Adrenal gland (tissue), 12 donors: ENCODE measurements around the gene SARS1. TPM values are rescaled to one million over a fixed set of nuclear protein-coding genes. Genes with fewer than 3 reads are reported as not detected.

Experiments used
- DNase-seq, 7 donors: peaks; one replicate each; pipeline ENCODE4 v3.0.0-alpha.2; 2019 to 2020
- H3K27ac ChIP-seq, 5 donors: fragments of 200-600 bp; sonication (generic) in 4 of 5; 1 replicate in 3 of 5; 2 replicates in 2 of 5; pipeline versions ENCODE4 v1.5.1 to v1.8.0; 2016 to 2020; ENCODE audit warnings: mild to moderate bottlenecking in 1 of 5
- H3K27me3 ChIP-seq: fragments of 200-600 bp; 2 replicates; pipeline ENCODE4 v1.8.0; 2021
- H3K36me3 ChIP-seq, 2 donors: fragments of 200-600 bp; replicated peaks in 1 of 2; 1 replicate in 1 of 2; 2 replicates in 1 of 2; pipeline versions ENCODE4 v1.5.1 to v1.8.0; 2018 to 2022
- H3K4me1 ChIP-seq, 2 donors: fragments of 200-600 bp; replicated peaks in 1 of 2; 1 replicate in 1 of 2; 2 replicates in 1 of 2; pipeline versions ENCODE4 v1.5.1 to v1.8.0; 2018 to 2021
- H3K4me3 ChIP-seq, 4 donors: fragments of 200-600 bp; sonication (generic) in 3 of 4; one replicate each; pipeline ENCODE4 v1.5.1; 2016 to 2018
- H3K9me3 ChIP-seq, 3 donors: fragments of 200-600 bp; sonication (generic) in 1 of 3; replicated peaks in 1 of 3; 1 replicate in 2 of 3; 2 replicates in 1 of 3; pipeline versions ENCODE4 v1.5.1 to v1.8.0; 2016 to 2021
- POLR2A ChIP-seq, 2 donors: fragments of 450-650 bp; IDR thresholded peaks; one replicate each; pipeline ENCODE4 v1.6.1; 2017; ENCODE audit warnings: antibody characterized with exemption in 2 of 2, mild to moderate bottlenecking in 2 of 2, moderate library complexity in 1 of 2
- WGBS, 4 donors: extraction: QIAGEN DNeasy Blood & Tissue Kit in 2 of 4; methylation state at CpG; one replicate each; pipeline versions ENCODE4 v1.1.5 to v1.1.7; 2013 to 2017; 5-methylcytosine and 5-hydroxymethylcytosine counted together
- intact Hi-C, 2 donors: fragments of 100-400 bp; cut with DNase I; formaldehyde crosslinking; loops; one replicate each; pipeline versions ENCODE4 v1.14.1 to v1.15.0; 2022 to 2023
- polyA plus RNA-seq, 3 donors: library from polyadenylated mRNA; stranded (reverse); fragments of 200-250 nt in 2 of 3; fragments of 350-450 nt in 1 of 3; fragmentation: Illumina TruSeq in 1 of 3; extraction: RNeasy Lipid Tissue Mini Kit (QIAGEN cat#74804) in 1 of 3; gene quantifications; one replicate each; pipeline ENCODE4 v1.2.3, GENCODE V29; 2013 to 2014
- total RNA-seq, 9 donors: library from RNA; depleted of rRNA in 4 of 9; stranded (reverse); fragments of >200 nt in 4 of 9; fragments of 120-200 nt in 1 of 9; fragmentation: NEBNext Ultra II Directional in 1 of 9; extraction: Animal tissue kit (Norgen Biotek cat#: 25700) in 1 of 9; gene quantifications; one replicate each; pipeline versions ENCODE4 v1.1.0 to v1.2.4, GENCODE V29; 2013 to 2023
- TF ChIP-seq, protein P1 (sequence below), 6 experiments: fragments of 450-650 bp in 4 of 6; fragments of 200-600 bp in 2 of 6; sonication (generic) in 1 of 6; IDR thresholded peaks; 1 replicate in 5 of 6; 2 replicates in 1 of 6; pipeline versions ENCODE4 v1.5.1 to v1.8.0; 2016 to 2021; ENCODE audit warnings: antibody characterized with exemption in 6 of 6, mild to moderate bottlenecking in 2 of 6, moderate library complexity in 1 of 6
- donor health status: healthy with polysubstance abuse.
- donor health status: Bipolar disorder and iron deficiency.
- donor health status: DM: yes; HTN: yes; CAD: no.
- donor health status: DM: no; HTN: no; CAD: no.
- donor health status: DM: no; HTN: no; CAD: no.
- donor health status: DM: yes; HTN: yes; CAD: no.

The SARS1 gene
- total and polyA plus RNA-seq, 12 donors = 64.3 to 216 (median 152) TPM

GRCh38 chr1:109259674-109260557, 46.2 kb downstream of the SARS1 start:
- no peaks in the 10 kb centered on the region for H3K9me3 ChIP-seq
- H3K27ac ChIP-seq = no peak overlapping the region
- no peak for DNase-seq
- peaks cover 0 to 3% of the 10 kb centered on the region in 2 donors for H3K4me1 ChIP-seq
- WGBS, 4 donors = 73 to 92% (median 80%) methylated on average over 6 to 7 of the region's 7 CpGs
- no peaks in the 10 kb centered on the region for H3K36me3 ChIP-seq
- intact Hi-C loops = loop anchor here (5.0 kb wide), 2 partner anchors 137 to 142 kb away; partner anchors contain the start of gene SORT1 (in 1 of the 2)
- no peak overlapping the region for H3K4me3 ChIP-seq
- H3K27me3 ChIP-seq = no peaks in the 10 kb centered on the region
- TF ChIP-seq, protein P1, sequence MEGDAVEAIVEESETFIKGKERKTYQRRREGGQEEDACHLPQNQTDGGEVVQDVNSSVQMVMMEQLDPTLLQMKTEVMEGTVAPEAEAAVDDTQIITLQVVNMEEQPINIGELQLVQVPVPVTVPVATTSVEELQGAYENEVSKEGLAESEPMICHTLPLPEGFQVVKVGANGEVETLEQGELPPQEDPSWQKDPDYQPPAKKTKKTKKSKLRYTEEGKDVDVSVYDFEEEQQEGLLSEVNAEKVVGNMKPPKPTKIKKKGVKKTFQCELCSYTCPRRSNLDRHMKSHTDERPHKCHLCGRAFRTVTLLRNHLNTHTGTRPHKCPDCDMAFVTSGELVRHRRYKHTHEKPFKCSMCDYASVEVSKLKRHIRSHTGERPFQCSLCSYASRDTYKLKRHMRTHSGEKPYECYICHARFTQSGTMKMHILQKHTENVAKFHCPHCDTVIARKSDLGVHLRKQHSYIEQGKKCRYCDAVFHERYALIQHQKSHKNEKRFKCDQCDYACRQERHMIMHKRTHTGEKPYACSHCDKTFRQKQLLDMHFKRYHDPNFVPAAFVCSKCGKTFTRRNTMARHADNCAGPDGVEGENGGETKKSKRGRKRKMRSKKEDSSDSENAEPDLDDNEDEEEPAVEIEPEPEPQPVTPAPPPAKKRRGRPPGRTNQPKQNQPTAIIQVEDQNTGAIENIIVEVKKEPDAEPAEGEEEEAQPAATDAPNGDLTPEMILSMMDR (IDR thresholded peaks at IDR 0.05) = no peak
- no peak for TF ChIP-seq POLR2A (IDR thresholded peaks at IDR 0.05)

GRCh38 chr1:109261006-109261405, 47.3 kb downstream of the SARS1 start:
- 93 to 97% (median 93%) methylated on average over 2 to 16 of the region's 16 CpGs for WGBS, 4 donors
- DNase-seq = no peak
- no peaks in the 10 kb centered on the region for H3K4me1 ChIP-seq
- TF ChIP-seq, protein P1 (IDR thresholded peaks at IDR 0.05) = no peak
- TF ChIP-seq POLR2A (IDR thresholded peaks at IDR 0.05) = no peak
- no peak overlapping the region for H3K27ac ChIP-seq
- H3K36me3 ChIP-seq = no peaks in the 10 kb centered on the region
- intact Hi-C loops = loop anchor here (5.0 kb wide), 2 partner anchors 136 to 141 kb away; partner anchors contain the start of gene SORT1 (in 1 of the 2)
- no peaks in the 10 kb centered on the region for H3K27me3 ChIP-seq
- H3K9me3 ChIP-seq = no peaks in the 10 kb centered on the region
- H3K4me3 ChIP-seq = no peak overlapping the region

GRCh38 chr1:109261578-109261977, 47.9 kb downstream of the SARS1 start:
- H3K27ac ChIP-seq = no peak overlapping the region
- DNase-seq = no peak
- H3K27me3 ChIP-seq = no peaks in the 10 kb centered on the region
- no peaks in the 10 kb centered on the region for H3K4me1 ChIP-seq
- intact Hi-C loops = loop anchor here (5.0 kb wide), 2 partner anchors 136 to 141 kb away; partner anchors contain the start of gene SORT1 (in 1 of the 2)
- H3K9me3 ChIP-seq = no peaks in the 10 kb centered on the region
- no peak overlapping the region for H3K4me3 ChIP-seq
- no peaks in the 10 kb centered on the region for H3K36me3 ChIP-seq
- WGBS, 4 donors = 86 to 100% (median 88%) methylated on average over 2 to 6 of the region's 6 CpGs
- no peak for TF ChIP-seq POLR2A (IDR thresholded peaks at IDR 0.05)
- TF ChIP-seq, protein P1 (IDR thresholded peaks at IDR 0.05) = no peak

- no peak overlapping the region for H3K27ac ChIP-seq
Observed at GRCh38 chr1:109262231-109263055, 48.7 kb downstream of the SARS1 start.

More at GRCh38 chr1:109262231-109263055, 48.7 kb downstream of the SARS1 start:
- no peaks in the 10 kb centered on the region for H3K36me3 ChIP-seq
- WGBS, 4 donors = 90 to 98% (median 91%) methylated on average over 14 to 22 of the region's 22 CpGs
- H3K27me3 ChIP-seq = no peaks in the 10 kb centered on the region
- no peaks in the 10 kb centered on the region for H3K9me3 ChIP-seq
- no peak for TF ChIP-seq POLR2A (IDR thresholded peaks at IDR 0.05)
- TF ChIP-seq, protein P1 (IDR thresholded peaks at IDR 0.05) = no peak
- no peaks in the 10 kb centered on the region for H3K4me1 ChIP-seq
- DNase-seq = no peak
- no peak overlapping the region for H3K4me3 ChIP-seq
- intact Hi-C loops = loop anchor here (5.0 kb wide), 2 partner anchors 135 to 140 kb away; partner anchors contain the start of gene SORT1 (in 1 of the 2)
